HepG2 (cell line): ENCODE data around the gene KCTD6. TPM values are rescaled to one million over a fixed set of nuclear protein-coding genes. Genes with fewer than 3 reads are reported as not detected.

Source experiments
- ATAC-seq: fragments of 200-7000 bp; cut with Tn5 transposase; 3 replicates; pipeline ENCODE4 v1.9.1; 2020; ENCODE audit warnings: mild to moderate bottlenecking, moderate library complexity
- BruUV-seq: library from RNA; stranded (reverse); fragments of 400-500 nt; replicated peaks from 2 replicates; lab custom pipeline; 2021; lab: Mats Ljungman, UMichigan
- CTCF ChIA-PET: fragments of 300-600 bp; formaldehyde crosslinking; extraction: SDS; loops from one replicate; lab custom pipeline; 2021; ENCODE audit warnings: low total read pairs, inconsistent platforms, low intra/inter-chr PET ratio; lab: Yijun Ruan, JAX
- POLR2A ChIA-PET: fragments of 350-600 bp; sonication (Branson Sonifier 250); formaldehyde crosslinking; loops from one replicate; lab custom pipeline; 2020; ENCODE audit warnings: antibody characterized with exemption, inconsistent platforms; lab: Yijun Ruan, JAX
- DNase-seq: peaks from one replicate; pipeline ENCODE4 v3.0.0-alpha.2; 2015; ENCODE audit warnings: low spot score
- FAIRE-seq: peaks from 3 replicates; lab custom pipeline; 2011; peaks lifted over from hg19 to GRCh38; lab: Jason Lieb, UNC
- H2AFZ ChIP-seq: one replicate; pipeline ENCODE4 v1.6.1; 2011; ENCODE audit warnings: low read length, inconsistent platforms
- H3K27ac ChIP-seq: fragments of 300-600 bp; 3 replicates; pipeline ENCODE4 v1.8.0; 2011; ENCODE audit warnings: mixed run types, mild to moderate bottlenecking, mixed read lengths, low read length, inconsistent platforms; ENCODE audit not compliant: insufficient read depth; ENCODE audit errors: extremely low read length
- H3K27me3 ChIP-seq, 2 experiments: fragments of 200-600 bp in 1 of 2; 2 replicates in 1 of 2; 3 replicates in 1 of 2; pipeline versions ENCODE4 v1.6.0 to v1.8.0; 2011; ENCODE audit warnings: low read length in 2 of 2, mild to moderate bottlenecking in 2 of 2, moderate library complexity in 2 of 2, inconsistent platforms in 1 of 2; ENCODE audit not compliant: insufficient read depth in 2 of 2, control insufficient read depth in 1 of 2
- H3K36me3 ChIP-seq, 2 experiments: fragments of 200-600 bp in 1 of 2; replicated peaks in 1 of 2; 2 replicates in 1 of 2; 3 replicates in 1 of 2; pipeline versions ENCODE4 v1.5.1 to v1.8.0; 2011; ENCODE audit warnings: low read length in 2 of 2, inconsistent platforms in 1 of 2; ENCODE audit not compliant: insufficient read depth in 2 of 2, control insufficient read depth in 1 of 2
- H3K4me1 ChIP-seq: 2 replicates; pipeline ENCODE4 v1.5.1; 2012; ENCODE audit warnings: low read length, inconsistent platforms; ENCODE audit not compliant: insufficient read depth
- H3K4me2 ChIP-seq: 2 replicates; pipeline ENCODE4 v1.6.0; 2011; ENCODE audit warnings: low read depth, low read length, inconsistent platforms
- H3K4me3 ChIP-seq, 3 experiments: fragments of 200-600 bp in 1 of 3; sonication (generic), shearing (Covaris generic) in 1 of 3; replicated peaks in 1 of 3; 2 replicates each; pipeline ENCODE4 v1.5.1; 2011 to 2016; ENCODE audit warnings: low read length in 3 of 3, inconsistent platforms in 2 of 3, low read depth in 2 of 3, mild to moderate bottlenecking in 2 of 3, control low read depth in 1 of 3, mixed read lengths in 1 of 3; ENCODE audit not compliant: insufficient read depth in 1 of 3
- H3K79me2 ChIP-seq: one replicate; pipeline ENCODE4 v1.6.1; 2011; ENCODE audit warnings: low read length, inconsistent platforms; ENCODE audit not compliant: insufficient read depth
- H3K9ac ChIP-seq: 2 replicates; pipeline ENCODE4 v1.6.0; 2011; ENCODE audit warnings: mild to moderate bottlenecking, low read depth, low read length, inconsistent platforms; ENCODE audit not compliant: insufficient read depth
- H3K9me3 ChIP-seq: 2 replicates; pipeline ENCODE4 v1.5.1; 2012; ENCODE audit warnings: mild to moderate bottlenecking, low read length
- H4K20me1 ChIP-seq: 2 replicates; pipeline ENCODE4 v1.6.0; 2011; ENCODE audit warnings: inconsistent platforms, mild to moderate bottlenecking, low read length, moderate library complexity; ENCODE audit not compliant: insufficient read depth
- BRCA1 ChIP-seq: sonication (generic); formaldehyde crosslinking; IDR thresholded peaks from 2 replicates; pipeline ENCODE4 v1.4.0; 2020; ENCODE audit warnings: missing genetic modification reagents
- EEA1 ChIP-seq: sonication (generic); formaldehyde crosslinking; IDR thresholded peaks from 2 replicates; pipeline ENCODE4 v1.5.1; 2020; ENCODE audit warnings: mild to moderate bottlenecking, missing genetic modification reagents, borderline replicate concordance
- ELF4 ChIP-seq: sonication (generic); formaldehyde crosslinking; IDR thresholded peaks from 2 replicates; pipeline ENCODE4 v1.5.0; 2020; ENCODE audit warnings: missing genetic modification reagents, mild to moderate bottlenecking, moderate library complexity, borderline replicate concordance
- GPN1 ChIP-seq: sonication (generic); formaldehyde crosslinking; IDR thresholded peaks from 2 replicates; pipeline ENCODE4 v1.5.1; 2020; ENCODE audit warnings: missing genetic modification reagents, borderline replicate concordance
- MEF2D ChIP-seq: sonication (generic); formaldehyde crosslinking; IDR thresholded peaks from 2 replicates; pipeline ENCODE4 v1.5.1; 2020; ENCODE audit warnings: mild to moderate bottlenecking, missing genetic modification reagents
- RAD21 ChIP-seq: fragments of 450-650 bp; formaldehyde crosslinking; IDR thresholded peaks from 2 replicates; pipeline ENCODE4 v1.5.0; 2020; ENCODE audit warnings: mild to moderate bottlenecking
- ZNF337 ChIP-seq: sonication (generic); formaldehyde crosslinking; IDR thresholded peaks from 2 replicates; pipeline ENCODE4 v1.5.1; 2020; ENCODE audit warnings: missing genetic modification reagents, low read depth, mild to moderate bottlenecking, borderline replicate concordance
- ZNF557 ChIP-seq: sonication (generic); formaldehyde crosslinking; IDR thresholded peaks from 2 replicates; pipeline ENCODE4 v1.4.0; 2020; ENCODE audit warnings: missing genetic modification reagents
- ZNF615 ChIP-seq: sonication (generic); formaldehyde crosslinking; IDR thresholded peaks from 2 replicates; pipeline ENCODE4 v1.5.0; 2020; ENCODE audit warnings: mild to moderate bottlenecking, missing genetic modification reagents, borderline replicate concordance
- ZNF850 ChIP-seq: sonication (generic); formaldehyde crosslinking; conservative IDR thresholded peaks from 2 replicates; pipeline ENCODE4 v1.9.0; 2021; ENCODE audit warnings: mild to moderate bottlenecking, missing genetic modification reagents
- WGBS: methylation state at CpG from one replicate; pipeline ENCODE4 v1.1.6; 2017; ENCODE audit warnings: low lambda C conversion rate; 5-methylcytosine and 5-hydroxymethylcytosine counted together
- in situ Hi-C: cut with HindIII; loops from 2 replicates; pipeline ENCODE4 v1.10.0; 2017; ENCODE audit warnings: low pct_unique_long_range_greater_than_20kb; ENCODE audit not compliant: extremely low pct_ligation_motif_present
- intact Hi-C: fragments of 100-400 bp; cut with micrococcal nuclease; formaldehyde crosslinking; loops from one replicate; pipeline ENCODE4 v1.10.0; 2022; ENCODE audit not compliant: unreplicated experiment
- polyA plus RNA-seq, 8 experiments: library from polyadenylated mRNA; depleted of rRNA in 3 of 8; stranded (reverse) in 7 of 8; unstranded in 1 of 8; fragments of >200 nt; fragmentation: Illumina TruSeq in 4 of 8; extraction: Trizol in 4 of 8; gene quantifications; 2 replicates each; pipeline versions ENCODE4 v1.2.1 to v1.2.3, GENCODE V29; 2011 to 2016; ENCODE audit warnings: low read depth in 4 of 8, missing spikeins in 1 of 8, mixed read lengths in 1 of 8; ENCODE audit not compliant: insufficient read depth in 1 of 8
- total RNA-seq, 5 experiments: library from RNA; depleted of rRNA; stranded (reverse); fragments of >200 nt; fragmentation: Illumina TruSeq; extraction: Trizol; gene quantifications; 2 replicates each; pipeline ENCODE4 v1.2.3, GENCODE V29; 2016; ENCODE audit warnings: low read depth in 1 of 5
- TF ChIP-seq, protein P1 (sequence below): sonication (generic); formaldehyde crosslinking; IDR thresholded peaks from 2 replicates; pipeline ENCODE4 v1.8.1; 2023; ENCODE audit warnings: mild to moderate bottlenecking, missing genetic modification reagents
- TF ChIP-seq, protein P2 (sequence below): sonication (generic); formaldehyde crosslinking; IDR thresholded peaks from 2 replicates; pipeline ENCODE4 v1.4.0; 2020; ENCODE audit warnings: mild to moderate bottlenecking, missing genetic modification reagents
- TF ChIP-seq, protein P3 (sequence below): sonication (generic); formaldehyde crosslinking; IDR thresholded peaks from 2 replicates; pipeline ENCODE4 v1.4.0; 2020; ENCODE audit warnings: missing genetic modification reagents
- TF ChIP-seq, protein P4 (sequence below): fragments of 450-650 bp; IDR thresholded peaks from 2 replicates; pipeline ENCODE4 v1.6.1; 2016

KCTD6 gene
- total and polyA plus RNA-seq, 2 of the 13 experiments (the other 11 are each of a cell fraction or from before 2014, with no cell fraction given), result 13.4 to 14.2 TPM

DNA sequence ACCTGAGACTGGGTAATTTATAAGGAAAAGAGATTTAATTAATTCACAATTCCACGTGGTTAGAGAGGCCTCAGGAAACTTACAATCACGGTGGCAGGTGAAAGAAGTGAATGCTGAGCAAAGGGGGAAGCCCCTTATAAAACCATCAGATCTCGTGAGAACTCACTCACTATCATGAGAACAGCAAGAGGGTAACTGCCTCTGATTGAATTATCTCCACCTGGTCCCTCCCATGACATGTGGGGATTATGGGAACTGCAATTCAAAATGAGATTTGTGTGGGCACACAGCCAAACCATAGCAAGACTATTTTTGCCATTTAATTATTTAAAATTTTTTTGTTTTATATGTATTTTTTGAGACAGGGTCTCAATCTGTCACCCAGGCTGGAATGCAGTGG, 27.0 kb upstream of the KCTD6 start (continued):
- TF ChIP-seq, protein P1, sequence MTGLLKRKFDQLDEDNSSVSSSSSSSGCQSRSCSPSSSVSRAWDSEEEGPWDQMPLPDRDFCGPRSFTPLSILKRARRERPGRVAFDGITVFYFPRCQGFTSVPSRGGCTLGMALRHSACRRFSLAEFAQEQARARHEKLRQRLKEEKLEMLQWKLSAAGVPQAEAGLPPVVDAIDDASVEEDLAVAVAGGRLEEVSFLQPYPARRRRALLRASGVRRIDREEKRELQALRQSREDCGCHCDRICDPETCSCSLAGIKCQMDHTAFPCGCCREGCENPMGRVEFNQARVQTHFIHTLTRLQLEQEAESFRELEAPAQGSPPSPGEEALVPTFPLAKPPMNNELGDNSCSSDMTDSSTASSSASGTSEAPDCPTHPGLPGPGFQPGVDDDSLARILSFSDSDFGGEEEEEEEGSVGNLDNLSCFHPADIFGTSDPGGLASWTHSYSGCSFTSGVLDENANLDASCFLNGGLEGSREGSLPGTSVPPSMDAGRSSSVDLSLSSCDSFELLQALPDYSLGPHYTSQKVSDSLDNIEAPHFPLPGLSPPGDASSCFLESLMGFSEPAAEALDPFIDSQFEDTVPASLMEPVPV (CRISPR knock-in tag), result no peak
- TF ChIP-seq ZNF850 (CRISPR knock-in tag) (no peak), RAD21 (CRISPR knock-in tag) (no peak), ZNF337 (CRISPR knock-in tag) (no peak)
- TF ChIP-seq, protein P2, sequence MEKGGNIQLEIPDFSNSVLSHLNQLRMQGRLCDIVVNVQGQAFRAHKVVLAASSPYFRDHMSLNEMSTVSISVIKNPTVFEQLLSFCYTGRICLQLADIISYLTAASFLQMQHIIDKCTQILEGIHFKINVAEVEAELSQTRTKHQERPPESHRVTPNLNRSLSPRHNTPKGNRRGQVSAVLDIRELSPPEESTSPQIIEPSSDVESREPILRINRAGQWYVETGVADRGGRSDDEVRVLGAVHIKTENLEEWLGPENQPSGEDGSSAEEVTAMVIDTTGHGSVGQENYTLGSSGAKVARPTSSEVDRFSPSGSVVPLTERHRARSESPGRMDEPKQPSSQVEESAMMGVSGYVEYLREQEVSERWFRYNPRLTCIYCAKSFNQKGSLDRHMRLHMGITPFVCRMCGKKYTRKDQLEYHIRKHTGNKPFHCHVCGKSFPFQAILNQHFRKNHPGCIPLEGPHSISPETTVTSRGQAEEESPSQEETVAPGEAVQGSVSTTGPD, result no peak
- TF ChIP-seq, protein P3, sequence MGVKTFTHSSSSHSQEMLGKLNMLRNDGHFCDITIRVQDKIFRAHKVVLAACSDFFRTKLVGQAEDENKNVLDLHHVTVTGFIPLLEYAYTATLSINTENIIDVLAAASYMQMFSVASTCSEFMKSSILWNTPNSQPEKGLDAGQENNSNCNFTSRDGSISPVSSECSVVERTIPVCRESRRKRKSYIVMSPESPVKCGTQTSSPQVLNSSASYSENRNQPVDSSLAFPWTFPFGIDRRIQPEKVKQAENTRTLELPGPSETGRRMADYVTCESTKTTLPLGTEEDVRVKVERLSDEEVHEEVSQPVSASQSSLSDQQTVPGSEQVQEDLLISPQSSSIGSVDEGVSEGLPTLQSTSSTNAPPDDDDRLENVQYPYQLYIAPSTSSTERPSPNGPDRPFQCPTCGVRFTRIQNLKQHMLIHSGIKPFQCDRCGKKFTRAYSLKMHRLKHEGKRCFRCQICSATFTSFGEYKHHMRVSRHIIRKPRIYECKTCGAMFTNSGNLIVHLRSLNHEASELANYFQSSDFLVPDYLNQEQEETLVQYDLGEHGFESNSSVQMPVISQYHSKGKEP (CRISPR knock-in tag), result no peak
- TF ChIP-seq, all 625 proteins: peak for 0

DNA sequence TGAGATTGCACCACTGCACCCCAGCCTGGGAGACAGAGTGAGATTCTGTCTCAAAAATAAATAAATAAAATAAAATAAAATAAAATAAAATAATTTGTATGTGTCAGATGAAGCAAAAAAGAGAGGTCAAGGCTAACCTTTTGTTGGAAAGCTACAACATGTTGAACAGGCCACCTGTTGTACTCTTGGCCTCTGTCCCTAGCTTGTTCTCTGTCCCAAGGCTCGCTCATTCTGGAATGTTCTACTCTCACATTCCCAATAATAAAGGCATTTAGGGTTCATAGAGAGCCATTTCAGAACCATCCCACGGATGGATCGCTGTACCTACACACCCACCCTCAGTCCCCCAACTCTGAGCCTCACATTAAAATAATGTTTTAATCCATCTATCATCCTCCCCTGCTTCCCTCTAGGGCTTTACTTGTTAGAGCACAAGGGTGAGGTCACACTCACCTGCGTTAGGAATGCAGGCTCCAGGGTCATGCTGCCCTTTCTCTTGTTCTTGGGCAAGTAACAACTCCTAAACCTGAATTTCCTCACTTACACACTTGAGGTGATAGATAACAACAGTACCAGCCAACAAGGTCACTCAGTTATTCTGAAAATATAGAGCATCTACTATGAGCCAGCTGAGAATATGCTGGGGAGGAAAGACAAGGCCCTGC, 24.9 kb upstream of the KCTD6 start:
- ChIA-PET CTCF (no interaction called here), POLR2A (no interaction called here)
- Histone ChIP-seq H3K79me2 (no peaks in the 10 kb centered on the region), H3K9me3 (no peaks in the 10 kb centered on the region), H3K4me3 (no peak overlapping the region), H3K27me3 (no peaks in the 10 kb centered on the region), H3K9ac (no peak overlapping the region), H3K27ac (no peak overlapping the region), H3K4me1 (peaks cover 44% of the 10 kb centered on the region), H4K20me1 (no peaks in the 10 kb centered on the region), H3K4me2 (no peak overlapping the region), H2AFZ (no peak overlapping the region), H3K36me3 (no peaks in the 10 kb centered on the region)
- TF ChIP-seq ZNF615 (CRISPR knock-in tag) (no peak), MEF2D (CRISPR knock-in tag) (no peak), BRCA1 (CRISPR knock-in tag) (no peak), ELF4 (CRISPR knock-in tag) (no peak), GPN1 (CRISPR knock-in tag) (no peak), EEA1 (CRISPR knock-in tag) (no peak), ZNF557 (no peak)
- TF ChIP-seq, protein P4, sequence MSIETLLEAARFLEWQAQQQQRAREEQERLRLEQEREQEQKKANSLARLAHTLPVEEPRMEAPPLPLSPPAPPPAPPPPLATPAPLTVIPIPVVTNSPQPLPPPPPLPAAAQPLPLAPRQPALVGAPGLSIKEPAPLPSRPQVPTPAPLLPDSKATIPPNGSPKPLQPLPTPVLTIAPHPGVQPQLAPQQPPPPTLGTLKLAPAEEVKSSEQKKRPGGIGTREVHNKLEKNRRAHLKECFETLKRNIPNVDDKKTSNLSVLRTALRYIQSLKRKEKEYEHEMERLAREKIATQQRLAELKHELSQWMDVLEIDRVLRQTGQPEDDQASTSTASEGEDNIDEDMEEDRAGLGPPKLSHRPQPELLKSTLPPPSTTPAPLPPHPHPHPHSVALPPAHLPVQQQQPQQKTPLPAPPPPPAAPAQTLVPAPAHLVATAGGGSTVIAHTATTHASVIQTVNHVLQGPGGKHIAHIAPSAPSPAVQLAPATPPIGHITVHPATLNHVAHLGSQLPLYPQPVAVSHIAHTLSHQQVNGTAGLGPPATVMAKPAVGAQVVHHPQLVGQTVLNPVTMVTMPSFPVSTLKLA, result no peak
- in situ Hi-C loops, result no loop called here
- intact Hi-C loops, result no loop called here
- 85% methylated on average over 4 of the region's 4 CpGs for WGBS
- no TSS peak for BruUV-seq
- FAIRE-seq (no peak), ATAC-seq (no peak), DNase-seq (no peak)
